ENCODE measurements around the gene VPS13D.

The VPS13D gene, protein sequence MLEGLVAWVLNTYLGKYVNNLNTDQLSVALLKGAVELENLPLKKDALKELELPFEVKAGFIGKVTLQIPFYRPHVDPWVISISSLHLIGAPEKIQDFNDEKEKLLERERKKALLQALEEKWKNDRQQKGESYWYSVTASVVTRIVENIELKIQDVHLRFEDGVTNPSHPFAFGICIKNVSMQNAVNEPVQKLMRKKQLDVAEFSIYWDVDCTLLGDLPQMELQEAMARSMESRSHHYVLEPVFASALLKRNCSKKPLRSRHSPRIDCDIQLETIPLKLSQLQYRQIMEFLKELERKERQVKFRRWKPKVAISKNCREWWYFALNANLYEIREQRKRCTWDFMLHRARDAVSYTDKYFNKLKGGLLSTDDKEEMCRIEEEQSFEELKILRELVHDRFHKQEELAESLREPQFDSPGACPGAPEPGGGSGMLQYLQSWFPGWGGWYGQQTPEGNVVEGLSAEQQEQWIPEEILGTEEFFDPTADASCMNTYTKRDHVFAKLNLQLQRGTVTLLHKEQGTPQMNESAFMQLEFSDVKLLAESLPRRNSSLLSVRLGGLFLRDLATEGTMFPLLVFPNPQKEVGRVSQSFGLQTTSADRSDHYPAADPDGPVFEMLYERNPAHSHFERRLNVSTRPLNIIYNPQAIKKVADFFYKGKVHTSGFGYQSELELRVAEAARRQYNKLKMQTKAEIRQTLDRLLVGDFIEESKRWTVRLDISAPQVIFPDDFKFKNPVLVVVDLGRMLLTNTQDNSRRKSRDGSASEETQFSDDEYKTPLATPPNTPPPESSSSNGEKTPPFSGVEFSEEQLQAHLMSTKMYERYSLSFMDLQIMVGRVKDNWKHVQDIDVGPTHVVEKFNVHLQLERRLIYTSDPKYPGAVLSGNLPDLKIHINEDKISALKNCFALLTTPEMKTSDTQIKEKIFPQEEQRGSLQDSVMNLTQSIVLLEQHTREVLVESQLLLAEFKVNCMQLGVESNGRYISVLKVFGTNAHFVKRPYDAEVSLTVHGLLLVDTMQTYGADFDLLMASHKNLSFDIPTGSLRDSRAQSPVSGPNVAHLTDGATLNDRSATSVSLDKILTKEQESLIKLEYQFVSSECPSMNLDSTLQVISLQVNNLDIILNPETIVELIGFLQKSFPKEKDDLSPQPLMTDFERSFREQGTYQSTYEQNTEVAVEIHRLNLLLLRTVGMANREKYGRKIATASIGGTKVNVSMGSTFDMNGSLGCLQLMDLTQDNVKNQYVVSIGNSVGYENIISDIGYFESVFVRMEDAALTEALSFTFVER (N-terminal part only)

DNA sequence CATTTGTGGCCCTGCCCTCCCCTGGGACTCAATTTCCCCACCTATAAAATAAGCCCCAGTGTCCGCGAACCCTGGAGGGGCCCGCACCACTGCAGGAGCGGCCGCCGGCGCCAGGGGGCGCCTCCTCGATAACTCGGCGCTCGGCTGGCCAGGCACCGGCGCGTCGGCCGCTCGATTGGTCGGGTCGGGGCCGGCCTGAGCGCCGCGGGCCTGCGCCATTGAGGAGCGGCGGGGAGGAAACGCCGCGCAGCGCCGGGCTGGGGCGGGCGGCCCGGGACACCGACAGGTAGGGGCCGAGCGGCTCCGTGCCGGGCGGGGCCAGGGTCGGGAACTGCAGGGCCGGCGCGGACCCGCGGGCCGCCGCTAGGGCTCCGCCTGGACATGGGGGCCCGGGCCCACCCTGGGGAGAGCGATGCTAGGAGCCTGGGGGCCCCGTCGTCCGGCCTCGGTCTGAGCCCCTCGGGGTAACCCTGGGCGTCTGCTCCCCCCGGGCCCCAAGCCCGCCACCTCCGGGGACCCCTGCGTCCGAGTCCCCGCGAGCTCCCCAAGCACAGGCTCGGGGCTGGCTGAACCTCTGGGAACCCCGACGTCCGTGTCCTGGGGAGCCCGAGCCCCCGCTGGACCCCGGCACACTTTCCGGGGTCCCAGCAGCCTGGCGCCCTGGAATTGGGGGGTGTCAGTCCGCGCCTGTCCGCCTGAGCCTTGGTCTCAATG lies at the start of gene VPS13D:
TSS of gene VPS13D (plus strand) at position 196 of the 714 bp plus-strand sequence. CDS start 4,237 bp downstream, outside the sequence.
- H3K9ac ChIP-seq: peak within 1 kb of the TSS; percentile 59; the same call in 1 of the 2 replicates
- H3K36me3 ChIP-seq (ENCODE audit: insufficient read depth): no peaks in the 10 kb centered on the region
- H3K79me2 ChIP-seq (ENCODE audit: insufficient read depth, low read depth): peaks cover 7% of the 10 kb centered on the region; the same call in 1 of the 2 replicates
- no peaks in the 10 kb centered on the region for H4K20me1 ChIP-seq (ENCODE audit: insufficient read depth)
- peak within 1 kb of the TSS; percentile 71 for H3K4me2 ChIP-seq
- H3K4me3 ChIP-seq (IDR thresholded peaks at IDR 0.05; ENCODE audit: insufficient read depth, low read depth, low read length): no peak within 1 kb of the TSS
- H3K27me3 ChIP-seq (ENCODE audit: insufficient read depth, low read depth): no peaks in the 10 kb centered on the region
- H2AFZ ChIP-seq (ENCODE audit: low read depth): peak within 1 kb of the TSS; percentile 73
- TF ChIP-seq, protein P1, sequence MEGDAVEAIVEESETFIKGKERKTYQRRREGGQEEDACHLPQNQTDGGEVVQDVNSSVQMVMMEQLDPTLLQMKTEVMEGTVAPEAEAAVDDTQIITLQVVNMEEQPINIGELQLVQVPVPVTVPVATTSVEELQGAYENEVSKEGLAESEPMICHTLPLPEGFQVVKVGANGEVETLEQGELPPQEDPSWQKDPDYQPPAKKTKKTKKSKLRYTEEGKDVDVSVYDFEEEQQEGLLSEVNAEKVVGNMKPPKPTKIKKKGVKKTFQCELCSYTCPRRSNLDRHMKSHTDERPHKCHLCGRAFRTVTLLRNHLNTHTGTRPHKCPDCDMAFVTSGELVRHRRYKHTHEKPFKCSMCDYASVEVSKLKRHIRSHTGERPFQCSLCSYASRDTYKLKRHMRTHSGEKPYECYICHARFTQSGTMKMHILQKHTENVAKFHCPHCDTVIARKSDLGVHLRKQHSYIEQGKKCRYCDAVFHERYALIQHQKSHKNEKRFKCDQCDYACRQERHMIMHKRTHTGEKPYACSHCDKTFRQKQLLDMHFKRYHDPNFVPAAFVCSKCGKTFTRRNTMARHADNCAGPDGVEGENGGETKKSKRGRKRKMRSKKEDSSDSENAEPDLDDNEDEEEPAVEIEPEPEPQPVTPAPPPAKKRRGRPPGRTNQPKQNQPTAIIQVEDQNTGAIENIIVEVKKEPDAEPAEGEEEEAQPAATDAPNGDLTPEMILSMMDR (conservative IDR thresholded peaks at IDR 0.05; ENCODE audit: low read depth, low read length): peak; percentile 71
- H3K27ac ChIP-seq: no peak within 1 kb of the TSS
- peaks cover 17% of the 10 kb centered on the region for H3K4me1 ChIP-seq (ENCODE audit: low read depth, poor library complexity, severe bottlenecking)

DNA sequence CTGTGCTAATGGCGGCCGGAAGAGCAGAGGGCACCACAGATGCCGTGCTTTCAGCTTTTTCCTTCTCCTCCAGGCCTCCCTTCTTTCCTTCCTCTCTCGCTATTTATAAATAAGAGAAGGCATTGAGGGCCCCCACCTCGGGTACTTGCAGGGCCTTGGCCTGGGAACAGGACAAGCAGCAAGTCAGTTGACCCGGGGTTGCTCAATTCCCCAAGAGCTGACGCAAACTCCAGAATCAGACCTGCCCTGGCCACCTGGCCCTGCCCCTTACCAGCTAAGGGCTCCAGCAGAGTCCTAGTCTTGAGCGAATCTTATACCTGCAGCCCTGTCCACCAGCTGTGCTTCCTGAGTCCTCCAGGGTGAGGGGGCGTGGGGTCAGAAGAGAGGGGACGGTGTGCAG lies 49.5 kb upstream of the VPS13D start:
- no peak overlapping the region for H3K4me2 ChIP-seq
- H3K4me3 ChIP-seq (IDR thresholded peaks at IDR 0.05; ENCODE audit: insufficient read depth, low read depth, low read length): no peak overlapping the region
- no peak overlapping the region for H3K27ac ChIP-seq
- H3K79me2 ChIP-seq (ENCODE audit: insufficient read depth, low read depth): peaks cover 49% of the 10 kb centered on the region
- H3K36me3 ChIP-seq (ENCODE audit: insufficient read depth): no peaks in the 10 kb centered on the region
- no peaks in the 10 kb centered on the region for H3K27me3 ChIP-seq (ENCODE audit: insufficient read depth, low read depth)
- no peaks in the 10 kb centered on the region for H3K4me1 ChIP-seq (ENCODE audit: low read depth, poor library complexity, severe bottlenecking)
- TF ChIP-seq, protein P1 (conservative IDR thresholded peaks at IDR 0.05; ENCODE audit: low read depth, low read length): no peak
- no peak overlapping the region for H3K9ac ChIP-seq
- H4K20me1 ChIP-seq (ENCODE audit: insufficient read depth): no peaks in the 10 kb centered on the region; the same call in 1 of the 2 replicates
- no peak overlapping the region for H2AFZ ChIP-seq (ENCODE audit: low read depth)

DNA sequence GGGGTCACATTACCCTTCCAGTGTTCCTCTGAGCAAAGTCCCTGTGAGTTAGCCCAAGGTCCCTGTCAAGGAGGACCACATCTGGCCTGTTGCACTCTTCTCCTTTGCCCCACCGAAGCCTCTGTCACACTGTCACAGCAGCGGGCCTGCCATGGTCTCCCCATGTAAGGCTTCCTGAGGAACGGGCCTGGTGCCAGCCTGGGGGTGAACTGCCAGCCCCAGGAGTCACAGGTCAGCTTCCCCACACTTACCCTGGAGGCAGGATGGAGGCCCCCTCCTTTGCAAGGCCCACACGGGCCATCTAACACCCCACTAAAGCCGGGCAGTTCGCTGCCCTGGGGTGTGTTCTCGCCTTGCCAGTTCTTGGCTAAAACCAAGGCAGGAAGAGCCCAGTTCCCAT lies 48.9 kb upstream of the VPS13D start:
- Histone ChIP-seq H3K27me3 (ENCODE audit: insufficient read depth, low read depth) (no peaks in the 10 kb centered on the region), H3K9ac (no peak overlapping the region), H3K4me1 (ENCODE audit: low read depth, poor library complexity, severe bottlenecking) (no peaks in the 10 kb centered on the region), H2AFZ (ENCODE audit: low read depth) (no peak overlapping the region), H3K4me3 (IDR thresholded peaks at IDR 0.05; ENCODE audit: insufficient read depth, low read depth, low read length) (no peak overlapping the region), H3K36me3 (ENCODE audit: insufficient read depth) (no peaks in the 10 kb centered on the region), H3K27ac (no peak overlapping the region), H4K20me1 (ENCODE audit: insufficient read depth) (no peaks in the 10 kb centered on the region; the same call in 1 of the 2 replicates), H3K4me2 (no peak overlapping the region), H3K79me2 (ENCODE audit: insufficient read depth, low read depth) (peaks cover 50% of the 10 kb centered on the region)
- TF ChIP-seq, protein P1 (conservative IDR thresholded peaks at IDR 0.05; ENCODE audit: low read depth, low read length): no peak
